DMS53 (cell line): ENCODE data around the gene COL2A1.
A peak's percentile ranks its signal among the peaks of the same experiment; 100 is the strongest.

Source experiments
- DNase-seq: peaks from one replicate; lab custom pipeline; 2025; lab: John Stamatoyannopoulos, UW

COL2A1 gene

GRCh38 chr12:48030173-48030650, 25.9 kb upstream of the COL2A1 start:
- DNase-seq = peak; percentile 56

GRCh38 chr12:48029491-48030172, 25.4 kb upstream of the COL2A1 start:
- no peak for DNase-seq

- DNase-seq = no peak
Observed at GRCh38 chr12:48028541-48029431, 24.5 kb upstream of the COL2A1 start.

GRCh38 chr12:48027183-48028002, 23.1 kb upstream of the COL2A1 start:
- no peak for DNase-seq

GRCh38 chr12:48026060-48026827, 22.0 kb upstream of the COL2A1 start:
- DNase-seq = no peak

- DNase-seq = no peak
Observed at GRCh38 chr12:48025281-48025680, 21.0 kb upstream of the COL2A1 start.

- no peak for DNase-seq
Observed at GRCh38 chr12:48024735-48025134, 20.5 kb upstream of the COL2A1 start.

- DNase-seq = peak; percentile 85
Observed at GRCh38 chr12:48023386-48023785, 19.1 kb upstream of the COL2A1 start.

GRCh38 chr12:48022676-48023385, 18.6 kb upstream of the COL2A1 start:
- DNase-seq = peak; percentile 76

- DNase-seq = no peak
Observed at GRCh38 chr12:48022180-48022521, 17.9 kb upstream of the COL2A1 start.

GRCh38 chr12:48021485-48022179, 17.4 kb upstream of the COL2A1 start:
- peak; percentile 36 for DNase-seq

GRCh38 chr12:48019639-48020265, 15.5 kb upstream of the COL2A1 start:
- no peak for DNase-seq

GRCh38 chr12:48018618-48018995, 14.3 kb upstream of the COL2A1 start:
- no peak for DNase-seq

- no peak for DNase-seq
Observed at GRCh38 chr12:48017921-48018617, 13.8 kb upstream of the COL2A1 start.

- DNase-seq = no peak
Observed at GRCh38 chr12:48017496-48017895, 13.2 kb upstream of the COL2A1 start.

- no peak for DNase-seq
Observed at GRCh38 chr12:48016373-48017020, 12.2 kb upstream of the COL2A1 start.

GRCh38 chr12:48015954-48016353, 11.7 kb upstream of the COL2A1 start:
- no peak for DNase-seq

GRCh38 chr12:48015129-48015528, 10.9 kb upstream of the COL2A1 start:
- no peak for DNase-seq

GRCh38 chr12:48013287-48013686, 9.0 kb upstream of the COL2A1 start:
- DNase-seq = no peak
